Tibial nerve (tissue), 4 donors: ENCODE data around the gene RAB3IL1. TPM values are rescaled to one million over a fixed set of nuclear protein-coding genes. Genes with fewer than 3 reads are reported as not detected.

Experiments used
- DNase-seq, 2 donors: peaks; one replicate each; pipeline ENCODE4 v3.0.0-alpha.2; 2019; ENCODE audit warnings: low spot score in 2 of 2
- H3K27ac ChIP-seq, 4 donors: fragments of 200-600 bp; sonication (generic) in 3 of 4; one replicate each; pipeline ENCODE4 v1.5.1; 2017 to 2019; ENCODE audit warnings: mild to moderate bottlenecking in 1 of 4
- H3K27me3 ChIP-seq, 2 donors: fragments of 200-600 bp; sonication (generic) in 1 of 2; one replicate each; pipeline versions ENCODE4 v1.5.1 to v1.6.0; 2017 to 2019
- H3K36me3 ChIP-seq, 3 donors: fragments of 200-600 bp; sonication (generic); one replicate each; pipeline ENCODE4 v1.5.1; 2018 to 2019
- H3K4me1 ChIP-seq, 4 donors: fragments of 200-600 bp; sonication (generic) in 3 of 4; one replicate each; pipeline ENCODE4 v1.5.1; 2017 to 2019
- H3K4me3 ChIP-seq, 4 donors: fragments of 200-600 bp; sonication (generic) in 3 of 4; one replicate each; pipeline ENCODE4 v1.5.1; 2017 to 2019; ENCODE audit warnings: mild to moderate bottlenecking in 1 of 4, moderate library complexity in 1 of 4
- H3K9me3 ChIP-seq, 4 donors: fragments of 200-600 bp; sonication (generic) in 3 of 4; one replicate each; pipeline ENCODE4 v1.5.1; 2017 to 2019
- CTCF ChIP-seq, 5 experiments: fragments of 200-600 bp in 3 of 5; fragments of 450-650 bp in 2 of 5; sonication (generic) in 3 of 5; IDR thresholded peaks; one replicate each; pipeline ENCODE4 v1.5.1; 2016 to 2019; ENCODE audit warnings: antibody characterized with exemption in 5 of 5, mild to moderate bottlenecking in 3 of 5, moderate library complexity in 2 of 5
- EP300 ChIP-seq, 2 donors: sonication (generic); formaldehyde crosslinking; IDR thresholded peaks; one replicate each; pipeline ENCODE4 v1.6.1; 2017; ENCODE audit warnings: antibody characterized with exemption in 2 of 2, mild to moderate bottlenecking in 1 of 2
- POLR2A ChIP-seq, 2 donors: fragments of 450-650 bp; IDR thresholded peaks; one replicate each; pipeline ENCODE4 v1.6.1; 2017; ENCODE audit warnings: antibody characterized with exemption in 2 of 2, mild to moderate bottlenecking in 2 of 2, moderate library complexity in 2 of 2
- WGBS, 2 donors: methylation state at CpG; one replicate each; pipeline ENCODE4 v1.1.5; 2018; 5-methylcytosine and 5-hydroxymethylcytosine counted together
- total RNA-seq, 4 donors: library from RNA; depleted of rRNA; stranded (reverse); fragments of >200 nt; gene quantifications; one replicate each; pipeline ENCODE4 v1.1.0, GENCODE V29; 2016

RAB3IL1 gene
- total RNA-seq, 4 donors from 2014 or later = 58.8 to 127 (median 71.1) TPM

GRCh38 chr11:61874853-61875252, 42.5 kb downstream of the RAB3IL1 start:
- TF ChIP-seq CTCF (IDR thresholded peaks at IDR 0.05) = no peak
- no peak for TF ChIP-seq EP300 (IDR thresholded peaks at IDR 0.05)
- TF ChIP-seq POLR2A (IDR thresholded peaks at IDR 0.05) = no peak
- Histone ChIP-seq H3K9me3 (no peaks in the 10 kb centered on the region), H3K27ac (peak overlapping the region in 1 of 4 donors; percentile 13), H3K36me3 (peaks cover 0 to 68% (median 2%) of the 10 kb centered on the region in 3 donors), H3K27me3 (no peaks in the 10 kb centered on the region), H3K4me1 (peaks cover 0 to 42% (median 11%) of the 10 kb centered on the region in 4 donors), H3K4me3 (no peak overlapping the region)
- no peak for DNase-seq
- 71 to 74% methylated on average over 3 of the region's 3 CpGs for WGBS, 2 donors

DNA sequence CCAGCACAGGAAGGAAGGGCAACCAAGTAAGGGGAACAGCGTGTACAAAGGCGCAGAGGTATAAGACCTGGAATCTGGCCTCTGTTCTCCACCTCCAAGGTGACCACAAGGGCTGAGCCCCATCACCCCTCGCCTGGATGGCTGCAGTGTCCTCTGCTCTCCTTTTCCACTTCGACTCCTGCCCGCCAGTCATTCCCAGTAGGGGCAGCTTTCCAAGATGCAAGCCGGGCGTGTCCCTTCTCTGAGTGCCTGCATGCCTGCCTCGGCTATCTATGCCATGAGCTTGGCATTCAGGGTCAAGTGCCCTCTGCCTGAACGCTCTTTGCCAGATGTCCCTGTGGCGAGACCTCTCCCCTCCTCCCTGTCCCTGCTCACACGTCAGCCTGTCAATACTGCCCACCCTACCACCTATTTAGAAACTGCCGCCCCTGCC, 43.0 kb downstream of the RAB3IL1 start:
- no peak overlapping the region for H3K4me3 ChIP-seq
- peak overlapping the region in 2 of 4 donors; percentile 13 to 41 for H3K27ac ChIP-seq
- H3K36me3 ChIP-seq = peaks cover 0 to 64% (median 2%) of the 10 kb centered on the region in 3 donors
- 59 to 63% methylated on average over 12 of the region's 12 CpGs for WGBS, 2 donors
- no peak for TF ChIP-seq POLR2A (IDR thresholded peaks at IDR 0.05)
- TF ChIP-seq EP300 (IDR thresholded peaks at IDR 0.05) = no peak
- TF ChIP-seq CTCF (IDR thresholded peaks at IDR 0.05) = no peak
- no peak for DNase-seq
- no peaks in the 10 kb centered on the region for H3K9me3 ChIP-seq
- H3K27me3 ChIP-seq = no peaks in the 10 kb centered on the region
- H3K4me1 ChIP-seq = peaks cover 0 to 46% (median 11%) of the 10 kb centered on the region in 4 donors

GRCh38 chr11:61873588-61874376, 43.6 kb downstream of the RAB3IL1 start:
- 66 to 67% methylated on average over 13 to 16 of the region's 16 CpGs for WGBS, 2 donors
- no peak overlapping the region for H3K4me3 ChIP-seq
- no peaks in the 10 kb centered on the region for H3K27me3 ChIP-seq
- H3K27ac ChIP-seq = peak overlapping the region in 2 of 4 donors; percentile 13 to 41
- peaks cover 0 to 58% (median 2%) of the 10 kb centered on the region in 3 donors for H3K36me3 ChIP-seq
- no peak for DNase-seq
- TF ChIP-seq CTCF (IDR thresholded peaks at IDR 0.05) = no peak
- no peak for TF ChIP-seq EP300 (IDR thresholded peaks at IDR 0.05)
- no peak for TF ChIP-seq POLR2A (IDR thresholded peaks at IDR 0.05)
- H3K9me3 ChIP-seq = no peaks in the 10 kb centered on the region
- H3K4me1 ChIP-seq = peaks cover 0 to 52% (median 11%) of the 10 kb centered on the region in 4 donors

DNA sequence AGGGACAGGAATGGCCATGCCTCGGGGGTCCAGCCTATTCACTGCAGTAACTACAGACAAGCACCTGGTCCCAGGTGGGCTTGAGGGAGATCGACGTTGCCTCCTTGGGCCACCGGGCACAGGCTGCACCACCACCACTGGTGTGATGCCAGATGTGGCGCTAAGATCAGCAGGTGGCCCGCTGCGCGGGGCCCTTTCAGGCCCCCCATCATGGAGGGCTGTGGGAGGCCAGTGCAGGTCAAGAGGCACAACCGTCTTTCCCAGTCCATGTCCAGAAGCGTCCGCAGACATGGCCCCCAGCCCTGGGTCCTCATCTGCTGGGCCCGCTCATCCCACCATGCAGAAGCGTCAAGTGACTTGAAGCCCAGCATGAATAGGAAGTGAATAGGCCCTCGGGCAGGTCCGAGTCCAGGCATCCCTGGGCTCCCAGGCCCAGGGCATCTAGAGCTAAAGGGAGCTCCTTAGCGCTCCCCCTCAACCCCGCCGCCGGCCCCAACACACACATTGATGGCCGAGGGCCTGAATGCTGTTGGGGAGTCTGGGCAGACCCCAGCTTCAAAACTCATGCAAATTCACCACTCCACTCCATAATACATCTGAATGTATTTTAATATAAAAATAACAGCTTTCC, 44.3 kb downstream of the RAB3IL1 start:
- no peak overlapping the region for H3K4me3 ChIP-seq
- no peaks in the 10 kb centered on the region for H3K9me3 ChIP-seq
- no peak for DNase-seq
- H3K36me3 ChIP-seq = peaks cover 0 to 50% (median 2%) of the 10 kb centered on the region in 3 donors
- peak overlapping the region in 1 of 4 donors; percentile 13 for H3K27ac ChIP-seq
- H3K4me1 ChIP-seq = peaks cover 0 to 53% (median 11%) of the 10 kb centered on the region in 4 donors
- no peaks in the 10 kb centered on the region for H3K27me3 ChIP-seq
- TF ChIP-seq CTCF (IDR thresholded peaks at IDR 0.05) (no peak), POLR2A (IDR thresholded peaks at IDR 0.05) (no peak), EP300 (IDR thresholded peaks at IDR 0.05) (no peak)
- WGBS, 2 donors = 82 to 86% methylated on average over 15 to 20 of the region's 20 CpGs

GRCh38 chr11:61871158-61871597, 46.2 kb downstream of the RAB3IL1 start:
- WGBS, 2 donors = 3 to 5% methylated on average over 8 to 24 of the region's 24 CpGs
- DNase-seq = peak; percentile 75 to 81
- TF ChIP-seq EP300 (IDR thresholded peaks at IDR 0.05) (peak in 1 of 2 donors; percentile 54), CTCF (IDR thresholded peaks at IDR 0.05) (peak; percentile 82 to 98 (median 94)), POLR2A (IDR thresholded peaks at IDR 0.05) (no peak)
- Histone ChIP-seq H3K4me1 (peaks cover 0 to 56% (median 11%) of the 10 kb centered on the region in 4 donors), H3K4me3 (peak overlapping the region in 1 of 4 donors; percentile 14), H3K9me3 (no peaks in the 10 kb centered on the region), H3K27me3 (no peaks in the 10 kb centered on the region), H3K36me3 (peaks cover 0 to 43% (median 2%) of the 10 kb centered on the region in 3 donors), H3K27ac (peak overlapping the region; percentile 23 to 84 (median 54))
